HFFc6 (cell line): Measurements from ENCODE around the gene VSX1. TPM values are rescaled to one million over a fixed set of nuclear protein-coding genes. Genes with fewer than 3 reads are reported as not detected.

ENCODE experiments used
- DNase-seq: peaks from one replicate; pipeline ENCODE4 v3.0.0-alpha.2; 2018
- H3K27ac Mint-ChIP-seq: 2 replicates; pipeline ENCODE4 v1.8.0; 2020; ENCODE audit warnings: mild to moderate bottlenecking, mixed read lengths
- H3K27me3 Mint-ChIP-seq: 2 replicates; pipeline ENCODE4 v1.8.0; 2021; ENCODE audit warnings: mild to moderate bottlenecking, moderate library complexity, mixed read lengths; ENCODE audit not compliant: insufficient read depth
- H3K36me3 Mint-ChIP-seq: 2 replicates; pipeline ENCODE4 v1.8.0; 2021; ENCODE audit warnings: low read depth, mixed read lengths
- H3K4me1 Mint-ChIP-seq: 2 replicates; pipeline ENCODE4 v1.8.0; 2020; ENCODE audit warnings: low read depth, mixed read lengths
- H3K4me3 Mint-ChIP-seq: 2 replicates; pipeline ENCODE4 v1.8.0; 2020; ENCODE audit warnings: mild to moderate bottlenecking, moderate library complexity, mixed read lengths
- H3K9me3 Mint-ChIP-seq: 2 replicates; pipeline ENCODE4 v1.8.0; 2020; ENCODE audit warnings: mild to moderate bottlenecking, mixed read lengths
- total RNA-seq, 6 experiments: library from RNA; stranded (reverse); fragmentation: NEBNext Ultra II Directional; extraction: Animal tissue kit (Norgen Biotek cat#: 25700); gene quantifications; 2 replicates in 1 of 6; 3 replicates in 5 of 6; pipeline ENCODE4 v1.2.3, GENCODE V29; 2021
- TF ChIP-seq, protein P1 (sequence below): fragments of 200-600 bp; sonication (generic); IDR thresholded peaks from 2 replicates; pipeline ENCODE4 v1.5.0; 2021; ENCODE audit warnings: antibody characterized with exemption, mild to moderate bottlenecking

VSX1 gene
- total RNA-seq, 6 experiments from 2014 or later, result not detected

DNA sequence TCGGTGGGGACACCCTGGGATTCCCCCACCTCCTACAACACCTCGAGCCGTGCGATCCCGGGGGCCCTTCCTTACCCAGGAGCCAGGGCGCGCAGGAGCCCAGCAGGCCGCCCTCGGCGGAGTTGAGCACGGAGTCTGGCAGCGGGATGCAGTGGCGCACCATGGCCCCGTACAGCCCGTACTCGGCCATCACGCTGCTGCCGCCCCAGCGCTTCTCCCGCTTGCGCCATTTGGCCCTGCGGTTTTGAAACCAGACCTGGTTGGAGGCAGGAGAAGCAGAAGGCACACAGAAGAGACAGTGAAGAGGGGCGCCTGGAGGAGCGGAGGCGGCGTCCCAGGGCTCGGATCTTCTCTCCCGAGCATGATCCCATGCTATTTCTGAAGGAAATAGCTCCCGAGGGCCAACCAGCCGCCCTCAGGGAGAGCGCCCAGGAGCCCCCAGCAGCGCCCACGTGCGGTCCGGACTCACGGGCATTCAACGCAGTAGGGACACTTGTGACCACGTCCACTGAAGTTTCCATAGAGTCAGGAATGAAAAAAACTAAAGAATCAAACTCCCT lies 4.3 kb downstream of the VSX1 start:
- Mint-ChIP-seq H3K9me3 (no peaks in the 10 kb centered on the region; the same call in 1 of the 2 replicates), H3K4me1 (peaks cover 7% of the 10 kb centered on the region), H3K4me3 (peak overlapping the region; percentile 34; the same call in 1 of the 2 replicates), H3K27ac (no peak overlapping the region), H3K36me3 (no peaks in the 10 kb centered on the region), H3K27me3 (peaks cover 43% of the 10 kb centered on the region)
- DNase-seq, result no peak
- TF ChIP-seq, protein P1, sequence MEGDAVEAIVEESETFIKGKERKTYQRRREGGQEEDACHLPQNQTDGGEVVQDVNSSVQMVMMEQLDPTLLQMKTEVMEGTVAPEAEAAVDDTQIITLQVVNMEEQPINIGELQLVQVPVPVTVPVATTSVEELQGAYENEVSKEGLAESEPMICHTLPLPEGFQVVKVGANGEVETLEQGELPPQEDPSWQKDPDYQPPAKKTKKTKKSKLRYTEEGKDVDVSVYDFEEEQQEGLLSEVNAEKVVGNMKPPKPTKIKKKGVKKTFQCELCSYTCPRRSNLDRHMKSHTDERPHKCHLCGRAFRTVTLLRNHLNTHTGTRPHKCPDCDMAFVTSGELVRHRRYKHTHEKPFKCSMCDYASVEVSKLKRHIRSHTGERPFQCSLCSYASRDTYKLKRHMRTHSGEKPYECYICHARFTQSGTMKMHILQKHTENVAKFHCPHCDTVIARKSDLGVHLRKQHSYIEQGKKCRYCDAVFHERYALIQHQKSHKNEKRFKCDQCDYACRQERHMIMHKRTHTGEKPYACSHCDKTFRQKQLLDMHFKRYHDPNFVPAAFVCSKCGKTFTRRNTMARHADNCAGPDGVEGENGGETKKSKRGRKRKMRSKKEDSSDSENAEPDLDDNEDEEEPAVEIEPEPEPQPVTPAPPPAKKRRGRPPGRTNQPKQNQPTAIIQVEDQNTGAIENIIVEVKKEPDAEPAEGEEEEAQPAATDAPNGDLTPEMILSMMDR, result no peak

DNA sequence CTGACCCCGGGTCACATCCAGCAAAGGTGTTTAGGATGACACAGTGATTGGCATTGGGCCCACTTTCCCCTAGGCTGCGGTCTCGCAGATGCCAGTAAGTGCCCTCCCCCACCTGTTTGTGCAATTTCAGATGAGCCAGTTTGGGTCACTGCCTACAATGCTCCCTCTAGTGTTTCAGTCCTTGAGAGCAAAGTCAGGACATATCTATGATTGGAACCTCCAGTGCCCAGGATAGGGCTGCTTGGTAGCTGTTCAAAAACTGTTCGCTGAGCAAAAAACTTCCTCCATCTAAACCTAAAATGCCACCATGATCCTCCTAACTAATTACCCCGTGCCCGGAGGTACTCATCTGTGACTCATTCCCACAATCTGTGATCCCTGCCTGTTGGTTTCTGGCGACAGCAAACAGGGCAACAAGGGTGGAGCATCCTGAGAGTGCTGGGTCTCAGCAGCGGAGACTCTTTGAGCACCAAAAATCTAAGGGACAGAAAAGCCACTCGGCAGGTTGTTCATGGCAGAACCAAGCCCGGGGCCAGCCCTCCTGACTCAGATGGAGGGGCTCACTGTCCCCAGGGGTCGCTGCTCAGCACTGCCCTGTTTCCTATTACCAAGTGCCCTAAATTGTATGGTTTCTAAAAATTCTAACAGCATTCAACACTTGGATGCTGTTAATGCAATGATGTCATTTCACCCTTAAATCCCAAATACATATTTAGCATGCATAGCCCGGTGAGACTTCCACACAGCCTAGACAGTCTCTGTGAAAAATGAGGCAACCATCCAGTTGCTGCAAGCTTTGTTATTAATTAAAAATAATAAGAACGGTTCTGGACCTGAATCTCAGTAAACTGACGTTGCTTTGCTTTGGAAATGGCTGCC lies 5.0 kb downstream of the VSX1 start:
- H3K4me1 Mint-ChIP-seq, result peaks cover 14% of the 10 kb centered on the region
- no peak overlapping the region for H3K27ac Mint-ChIP-seq
- no peak for DNase-seq
- H3K27me3 Mint-ChIP-seq, result peaks cover 40% of the 10 kb centered on the region
- H3K9me3 Mint-ChIP-seq, result no peaks in the 10 kb centered on the region; the same call in 1 of the 2 replicates
- H3K36me3 Mint-ChIP-seq, result no peaks in the 10 kb centered on the region
- TF ChIP-seq, protein P1, result peak; percentile 51
- no peak overlapping the region for H3K4me3 Mint-ChIP-seq

DNA sequence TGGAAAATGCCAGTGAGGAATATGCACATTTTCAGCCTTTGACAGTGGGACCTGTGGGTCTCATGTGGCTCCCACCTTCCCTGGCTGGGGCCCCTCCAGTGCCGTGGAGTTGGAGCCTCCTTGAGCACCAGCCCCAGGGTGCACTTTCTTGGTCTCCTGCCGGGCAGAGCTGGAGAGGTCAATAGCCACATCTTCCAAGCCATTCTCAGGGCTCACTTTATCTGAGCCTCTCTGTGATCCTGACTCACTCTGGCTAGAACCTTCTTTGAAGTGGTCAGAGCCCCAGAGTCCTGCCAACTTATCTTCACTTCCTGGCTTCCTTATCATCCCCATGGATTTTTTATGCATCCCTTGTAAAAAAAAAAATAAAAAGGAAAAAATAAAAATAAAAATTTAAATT lies 5.7 kb downstream of the VSX1 start:
- Mint-ChIP-seq H3K9me3 (no peaks in the 10 kb centered on the region; the same call in 1 of the 2 replicates), H3K4me1 (peaks cover 14% of the 10 kb centered on the region), H3K36me3 (no peaks in the 10 kb centered on the region), H3K27ac (no peak overlapping the region), H3K4me3 (no peak overlapping the region), H3K27me3 (peaks cover 45% of the 10 kb centered on the region)
- TF ChIP-seq, protein P1, result no peak
- DNase-seq, result no peak

DNA sequence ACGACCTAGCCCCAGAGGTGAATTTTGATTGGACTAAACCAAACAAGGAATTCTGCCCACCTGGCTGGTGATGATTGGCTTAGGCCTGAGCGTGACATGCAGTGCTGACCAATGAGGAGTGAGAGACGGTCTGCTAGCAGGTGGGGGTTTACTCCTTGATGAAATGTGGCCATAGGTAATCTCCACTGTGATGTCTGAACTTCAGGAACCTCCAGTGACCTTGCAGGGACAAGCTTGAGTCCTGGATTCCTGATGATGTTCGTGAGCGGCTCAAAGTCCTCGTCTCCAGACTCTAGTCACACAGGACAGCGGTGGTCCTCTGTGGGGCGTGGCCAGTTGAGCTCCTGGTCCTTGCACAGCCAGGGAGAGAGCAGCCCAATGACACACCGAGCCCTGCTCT lies 8.4 kb downstream of the VSX1 start:
- no peaks in the 10 kb centered on the region for H3K36me3 Mint-ChIP-seq
- no peak overlapping the region for H3K27ac Mint-ChIP-seq
- no peaks in the 10 kb centered on the region for H3K9me3 Mint-ChIP-seq
- no peak for DNase-seq
- H3K27me3 Mint-ChIP-seq, result peaks cover 47% of the 10 kb centered on the region
- TF ChIP-seq, protein P1, result no peak
- no peak overlapping the region for H3K4me3 Mint-ChIP-seq
- peaks cover 14% of the 10 kb centered on the region for H3K4me1 Mint-ChIP-seq

DNA sequence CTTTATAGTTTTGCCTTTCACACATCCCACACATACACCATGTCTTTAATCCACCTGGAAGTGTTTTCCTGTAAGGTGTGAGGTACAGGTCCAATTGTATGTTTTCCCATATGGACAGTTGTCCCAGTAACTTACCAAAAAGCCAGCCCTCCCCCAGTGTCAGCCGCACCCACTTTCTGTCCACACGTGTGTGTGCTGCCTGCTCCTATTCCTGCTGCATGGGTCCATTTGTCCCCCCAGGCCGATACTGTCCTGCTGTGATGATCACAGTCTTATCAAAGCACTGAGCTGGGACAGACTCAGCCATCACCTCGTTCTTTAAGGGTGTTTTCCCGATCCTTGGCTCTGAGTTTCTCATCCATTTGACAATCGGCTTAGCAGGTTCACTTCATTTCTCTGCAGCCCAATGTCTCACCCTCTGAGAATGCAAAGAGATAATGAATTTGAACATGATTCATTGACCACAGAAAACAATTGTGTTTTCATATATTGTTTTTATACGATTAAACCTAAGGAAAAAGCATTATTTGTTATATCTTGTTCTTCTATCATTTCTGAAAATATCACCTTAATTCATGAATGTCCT lies 9.6 kb downstream of the VSX1 start:
- H3K9me3 Mint-ChIP-seq, result no peaks in the 10 kb centered on the region
- H3K36me3 Mint-ChIP-seq, result no peaks in the 10 kb centered on the region
- H3K4me1 Mint-ChIP-seq, result peaks cover 14% of the 10 kb centered on the region
- no peak overlapping the region for H3K4me3 Mint-ChIP-seq
- TF ChIP-seq, protein P1, result no peak
- H3K27me3 Mint-ChIP-seq, result peaks cover 44% of the 10 kb centered on the region
- no peak for DNase-seq
- no peak overlapping the region for H3K27ac Mint-ChIP-seq
